Astrocyte (in vitro differentiated cells and primary cell): ENCODE results near the gene SPDYE3. TPM values are rescaled to one million over a fixed set of nuclear protein-coding genes. Genes with fewer than 3 reads are reported as not detected.

Experiments used
- DNase-seq: peaks from one replicate; pipeline ENCODE4 v3.0.0-alpha.2; 2010; ENCODE audit warnings: low read depth
- FAIRE-seq: peaks from 2 replicates; lab custom pipeline; 2011; peaks lifted over from hg19 to GRCh38; lab: Jason Lieb, UNC
- H2AFZ ChIP-seq: 2 replicates; pipeline ENCODE4 v1.6.0; 2012; ENCODE audit warnings: low read depth, low read length, inconsistent platforms
- H3K27ac ChIP-seq: 2 replicates; pipeline ENCODE4 v1.5.1; 2011; ENCODE audit warnings: low read depth, low read length, inconsistent platforms
- H3K27me3 ChIP-seq: 2 replicates; pipeline ENCODE4 v1.6.0; 2011; ENCODE audit warnings: low read length, inconsistent platforms; ENCODE audit not compliant: insufficient read depth
- H3K36me3 ChIP-seq: 2 replicates; pipeline ENCODE4 v1.5.1; 2011; ENCODE audit warnings: low read length, inconsistent platforms; ENCODE audit not compliant: insufficient read depth
- H3K4me1 ChIP-seq: 2 replicates; pipeline ENCODE4 v1.5.1; 2011; ENCODE audit warnings: low read length, inconsistent platforms; ENCODE audit not compliant: insufficient read depth
- H3K4me2 ChIP-seq: 2 replicates; pipeline ENCODE4 v1.6.0; 2012; ENCODE audit warnings: low read length, inconsistent platforms
- H3K4me3 ChIP-seq: 2 replicates; pipeline ENCODE4 v1.5.1; 2011; ENCODE audit warnings: low read depth, mild to moderate bottlenecking, low read length, inconsistent platforms; ENCODE audit not compliant: insufficient read depth
- H3K79me2 ChIP-seq: 2 replicates; pipeline ENCODE4 v1.6.0; 2012; ENCODE audit warnings: mild to moderate bottlenecking, low read length, inconsistent platforms; ENCODE audit not compliant: insufficient read depth
- H3K9ac ChIP-seq: 2 replicates; pipeline ENCODE4 v1.6.0; 2012; ENCODE audit warnings: mild to moderate bottlenecking, low read length, inconsistent platforms
- H3K9me3 ChIP-seq: 2 replicates; pipeline ENCODE4 v1.5.1; 2012; ENCODE audit warnings: low read depth, mild to moderate bottlenecking, low read length, inconsistent platforms; ENCODE audit not compliant: insufficient read depth
- H4K20me1 ChIP-seq: 2 replicates; pipeline ENCODE4 v1.6.0; 2012; ENCODE audit warnings: low read length, inconsistent platforms; ENCODE audit not compliant: insufficient read depth
- H3K27ac Mint-ChIP-seq: one replicate; pipeline ENCODE4 v1.8.0; 2021; ENCODE audit warnings: mild to moderate bottlenecking, mixed read lengths; ENCODE audit not compliant: unreplicated experiment
- H3K27me3 Mint-ChIP-seq: one replicate; pipeline ENCODE4 v1.8.0; 2021; ENCODE audit warnings: low read depth, mixed read lengths; ENCODE audit not compliant: unreplicated experiment
- H3K36me3 Mint-ChIP-seq: one replicate; pipeline ENCODE4 v1.8.0; 2021; ENCODE audit warnings: low read depth, mixed read lengths; ENCODE audit not compliant: unreplicated experiment
- H3K4me1 Mint-ChIP-seq: one replicate; pipeline ENCODE4 v1.8.0; 2021; ENCODE audit warnings: low read depth, mixed read lengths; ENCODE audit not compliant: unreplicated experiment
- H3K4me3 Mint-ChIP-seq: one replicate; pipeline ENCODE4 v1.8.0; 2021; ENCODE audit warnings: mild to moderate bottlenecking, moderate library complexity, mixed read lengths; ENCODE audit not compliant: unreplicated experiment
- H3K9me3 Mint-ChIP-seq: one replicate; pipeline ENCODE4 v1.8.0; 2021; ENCODE audit warnings: mild to moderate bottlenecking, mixed read lengths; ENCODE audit not compliant: unreplicated experiment
- EZH2 ChIP-seq: IDR thresholded peaks from 2 replicates; pipeline ENCODE4 v1.6.1; 2012; ENCODE audit warnings: mild to moderate bottlenecking, low read length, inconsistent platforms; ENCODE audit not compliant: insufficient read depth
- total RNA-seq: library from RNA; stranded (reverse); gene quantifications from 2 replicates; pipeline ENCODE4 v1.2.1, GENCODE V29; 2021
- TF ChIP-seq, protein P1 (sequence below): IDR thresholded peaks from 2 replicates; pipeline ENCODE4 v1.5.1; 2011; ENCODE audit warnings: low read depth, mild to moderate bottlenecking, inconsistent platforms, low read length, moderate library complexity; ENCODE audit not compliant: insufficient read depth

The SPDYE3 gene
- total RNA-seq, 1 donor from 2014 or later, result not detected

DNA sequence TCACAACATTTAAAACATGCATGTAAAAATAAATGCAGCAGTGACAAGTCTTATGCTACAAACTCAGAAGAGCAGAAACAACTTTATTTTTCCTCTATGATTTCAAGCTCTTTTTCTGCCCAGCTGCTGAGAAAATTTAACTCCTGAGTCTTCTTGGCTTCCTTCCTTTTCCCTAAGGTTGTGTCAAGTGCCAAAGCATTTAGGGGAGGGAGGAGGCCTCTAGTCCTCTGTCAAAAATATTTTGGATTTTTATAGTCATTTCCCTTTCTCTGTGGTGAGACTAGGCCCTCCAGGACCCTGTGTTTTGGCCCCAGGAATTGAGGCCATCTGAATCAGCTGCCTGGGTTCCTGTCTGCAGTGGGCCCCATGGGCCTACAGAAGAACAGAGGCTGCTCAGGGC lies 39.4 kb downstream of the SPDYE3 start:
- H2AFZ ChIP-seq, result no peak overlapping the region
- no peak for DNase-seq
- H3K27me3 Mint-ChIP-seq, result no peaks in the 10 kb centered on the region
- H3K9me3 ChIP-seq, result no peaks in the 10 kb centered on the region
- H3K9ac ChIP-seq, result no peak overlapping the region
- peaks cover 12% of the 10 kb centered on the region for H3K4me1 ChIP-seq
- H3K27me3 ChIP-seq, result no peaks in the 10 kb centered on the region
- H3K36me3 ChIP-seq, result peaks cover 36% of the 10 kb centered on the region
- H3K36me3 Mint-ChIP-seq, result peaks cover 18% of the 10 kb centered on the region
- peaks cover 13% of the 10 kb centered on the region for H3K79me2 ChIP-seq
- no peaks in the 10 kb centered on the region for H3K9me3 Mint-ChIP-seq
- peaks cover 13% of the 10 kb centered on the region for H3K4me1 Mint-ChIP-seq
- peaks cover 53% of the 10 kb centered on the region for H4K20me1 ChIP-seq
- no peak for FAIRE-seq
- H3K4me2 ChIP-seq, result no peak overlapping the region
- no peak overlapping the region for H3K27ac Mint-ChIP-seq
- H3K4me3 ChIP-seq, result no peak overlapping the region
- H3K4me3 Mint-ChIP-seq, result no peak overlapping the region
- TF ChIP-seq EZH2, result no peak
- TF ChIP-seq, protein P1, sequence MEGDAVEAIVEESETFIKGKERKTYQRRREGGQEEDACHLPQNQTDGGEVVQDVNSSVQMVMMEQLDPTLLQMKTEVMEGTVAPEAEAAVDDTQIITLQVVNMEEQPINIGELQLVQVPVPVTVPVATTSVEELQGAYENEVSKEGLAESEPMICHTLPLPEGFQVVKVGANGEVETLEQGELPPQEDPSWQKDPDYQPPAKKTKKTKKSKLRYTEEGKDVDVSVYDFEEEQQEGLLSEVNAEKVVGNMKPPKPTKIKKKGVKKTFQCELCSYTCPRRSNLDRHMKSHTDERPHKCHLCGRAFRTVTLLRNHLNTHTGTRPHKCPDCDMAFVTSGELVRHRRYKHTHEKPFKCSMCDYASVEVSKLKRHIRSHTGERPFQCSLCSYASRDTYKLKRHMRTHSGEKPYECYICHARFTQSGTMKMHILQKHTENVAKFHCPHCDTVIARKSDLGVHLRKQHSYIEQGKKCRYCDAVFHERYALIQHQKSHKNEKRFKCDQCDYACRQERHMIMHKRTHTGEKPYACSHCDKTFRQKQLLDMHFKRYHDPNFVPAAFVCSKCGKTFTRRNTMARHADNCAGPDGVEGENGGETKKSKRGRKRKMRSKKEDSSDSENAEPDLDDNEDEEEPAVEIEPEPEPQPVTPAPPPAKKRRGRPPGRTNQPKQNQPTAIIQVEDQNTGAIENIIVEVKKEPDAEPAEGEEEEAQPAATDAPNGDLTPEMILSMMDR, result no peak
- H3K27ac ChIP-seq, result no peak overlapping the region

DNA sequence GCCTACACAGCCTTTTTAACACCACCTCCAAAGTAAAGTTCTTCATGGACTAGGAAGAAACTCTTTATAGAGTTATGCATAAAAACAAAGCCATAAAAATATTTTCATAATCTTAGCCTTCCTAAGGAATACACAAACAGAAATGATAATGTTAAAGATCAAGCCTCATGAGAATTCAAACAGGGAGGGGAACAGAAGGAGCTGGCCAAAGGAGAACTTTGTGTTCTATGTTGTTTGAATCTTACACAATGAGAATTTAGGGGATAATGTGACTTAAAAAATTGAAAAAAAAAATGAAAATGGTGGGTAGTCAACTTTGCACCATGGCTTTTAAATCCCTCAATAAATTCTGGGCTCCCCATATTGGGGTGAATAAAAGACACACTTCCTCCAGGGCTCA lies 41.3 kb downstream of the SPDYE3 start:
- H3K36me3 ChIP-seq, result peaks cover 38% of the 10 kb centered on the region
- H3K27me3 ChIP-seq, result no peaks in the 10 kb centered on the region
- H3K4me1 ChIP-seq, result peaks cover 9% of the 10 kb centered on the region
- Mint-ChIP-seq H3K27me3 (no peaks in the 10 kb centered on the region), H3K4me3 (no peak overlapping the region), H3K27ac (no peak overlapping the region), H3K9me3 (no peaks in the 10 kb centered on the region), H3K36me3 (peaks cover 10% of the 10 kb centered on the region), H3K4me1 (peaks cover 6% of the 10 kb centered on the region)
- H3K9ac ChIP-seq, result no peak overlapping the region
- H3K9me3 ChIP-seq, result no peaks in the 10 kb centered on the region
- peaks cover 4% of the 10 kb centered on the region for H3K79me2 ChIP-seq
- no peak overlapping the region for H3K4me3 ChIP-seq
- H4K20me1 ChIP-seq, result peaks cover 46% of the 10 kb centered on the region
- H2AFZ ChIP-seq, result no peak overlapping the region
- DNase-seq (no peak), FAIRE-seq (no peak)
- TF ChIP-seq, protein P1, result no peak
- TF ChIP-seq EZH2, result no peak
- no peak overlapping the region for H3K27ac ChIP-seq
- no peak overlapping the region for H3K4me2 ChIP-seq

DNA sequence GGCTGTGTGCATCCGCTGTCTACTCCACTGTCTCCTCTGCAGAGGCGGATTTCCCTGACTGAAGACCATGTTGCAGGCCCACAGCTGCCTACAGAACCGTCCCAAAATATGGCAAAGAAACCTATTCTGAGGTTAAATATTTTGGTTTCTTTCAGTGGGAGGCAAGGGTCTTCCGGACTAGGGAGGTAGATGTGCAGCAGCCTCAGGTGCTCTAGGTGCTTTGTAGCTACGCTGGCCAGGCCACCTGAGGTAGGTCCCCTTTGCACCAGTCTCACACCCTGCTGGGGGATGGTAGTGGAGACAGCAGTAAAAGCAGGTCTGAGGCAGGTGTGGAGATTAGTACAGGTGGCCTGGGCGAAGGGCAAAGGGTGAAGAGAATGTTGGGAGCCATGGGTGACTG lies 42.3 kb downstream of the SPDYE3 start:
- Histone ChIP-seq H3K36me3 (peaks cover 42% of the 10 kb centered on the region), H3K27me3 (no peaks in the 10 kb centered on the region), H2AFZ (no peak overlapping the region), H3K4me1 (peaks cover 2% of the 10 kb centered on the region), H3K4me3 (no peak overlapping the region), H3K79me2 (peaks cover 4% of the 10 kb centered on the region), H3K9me3 (no peaks in the 10 kb centered on the region), H3K27ac (no peak overlapping the region), H4K20me1 (peaks cover 40% of the 10 kb centered on the region), H3K9ac (no peak overlapping the region), H3K4me2 (no peak overlapping the region)
- H3K9me3 Mint-ChIP-seq, result no peaks in the 10 kb centered on the region
- FAIRE-seq (no peak), DNase-seq (no peak)
- H3K27me3 Mint-ChIP-seq, result no peaks in the 10 kb centered on the region
- peaks cover 4% of the 10 kb centered on the region for H3K4me1 Mint-ChIP-seq
- H3K4me3 Mint-ChIP-seq, result no peak overlapping the region
- H3K27ac Mint-ChIP-seq, result no peak overlapping the region
- TF ChIP-seq EZH2, result no peak
- TF ChIP-seq, protein P1, result no peak
- H3K36me3 Mint-ChIP-seq, result peaks cover 10% of the 10 kb centered on the region
